NOMO-1 (cell line): Measurements from ENCODE around the gene LBX2.

ENCODE experiments used
- DNase-seq, 2 experiments: peaks; one replicate each; lab custom pipeline; 2025; ENCODE audit not compliant: unreplicated experiment in 2 of 2; lab: John Stamatoyannopoulos, UW

Gene LBX2

GRCh38 chr2:74505448-74506246 lies 6.2 kb upstream of the LBX2 start:
- DNase-seq: no peak

- DNase-seq: no peak
Observed at GRCh38 chr2:74504591-74504990, 5.2 kb upstream of the LBX2 start.

- DNase-seq: no peak
Observed at GRCh38 chr2:74503506-74504475, 4.4 kb upstream of the LBX2 start.

GRCh38 chr2:74502720-74503505 lies 3.5 kb upstream of the LBX2 start:
- peak; percentile 64 to 81 for DNase-seq

- peak; percentile 33 for DNase-seq
Observed at GRCh38 chr2:74502147-74502719, 2.8 kb upstream of the LBX2 start.

GRCh38 chr2:74501335-74502071 lies 2.1 kb upstream of the LBX2 start:
- DNase-seq: no peak

GRCh38 chr2:74500578-74500946 lies 1.2 kb upstream of the LBX2 start:
- DNase-seq: no peak

GRCh38 chr2:74499940-74500577 lies 656 bp upstream of the LBX2 start:
- no peak for DNase-seq

GRCh38 chr2:74498500-74499266 lies 720 bp downstream of the LBX2 start:
- DNase-seq: no peak

GRCh38 chr2:74497777-74498499 lies 1.5 kb downstream of the LBX2 start:
- no peak for DNase-seq

- no peak for DNase-seq
Observed at GRCh38 chr2:74496997-74497776, 2.2 kb downstream of the LBX2 start.

- DNase-seq: no peak
Observed at GRCh38 chr2:74495440-74495839, 4.0 kb downstream of the LBX2 start.

GRCh38 chr2:74493546-74493945 lies 5.9 kb downstream of the LBX2 start:
- no peak for DNase-seq

GRCh38 chr2:74491648-74492544 lies 7.5 kb downstream of the LBX2 start:
- no peak for DNase-seq

- no peak for DNase-seq
Observed at GRCh38 chr2:74489906-74490305, 9.5 kb downstream of the LBX2 start.
